Measurements from ENCODE around the gene TBC1D2.

Gene TBC1D2

GRCh38 chr9:98162613-98163012 lies 92.8 kb downstream of the TBC1D2 start:
- DNase-seq = no peak

GRCh38 chr9:98161851-98162250 lies 93.6 kb downstream of the TBC1D2 start:
- DNase-seq = no peak

- no peak for DNase-seq
Measured at GRCh38 chr9:98159790-98160189, 95.7 kb downstream of the TBC1D2 start.

- DNase-seq = no peak
Measured at GRCh38 chr9:98159301-98159700, 96.1 kb downstream of the TBC1D2 start.

- no peak for DNase-seq
Measured at GRCh38 chr9:98158071-98158831, 97.2 kb downstream of the TBC1D2 start.

GRCh38 chr9:98157372-98157771 lies 98.1 kb downstream of the TBC1D2 start:
- DNase-seq = no peak

- no peak for DNase-seq
Measured at GRCh38 chr9:98154678-98155077, 100.8 kb downstream of the TBC1D2 start.

GRCh38 chr9:98152526-98152925 lies 102.9 kb downstream of the TBC1D2 start:
- DNase-seq = no peak

GRCh38 chr9:98150721-98151120 lies 104.7 kb downstream of the TBC1D2 start:
- no peak for DNase-seq

- no peak for DNase-seq
Measured at GRCh38 chr9:98150164-98150563, 105.3 kb downstream of the TBC1D2 start.

GRCh38 chr9:98149422-98149821 lies 106.0 kb downstream of the TBC1D2 start:
- DNase-seq = no peak
